ENCODE results near the gene SLC38A10.

The SLC38A10 gene

DNA sequence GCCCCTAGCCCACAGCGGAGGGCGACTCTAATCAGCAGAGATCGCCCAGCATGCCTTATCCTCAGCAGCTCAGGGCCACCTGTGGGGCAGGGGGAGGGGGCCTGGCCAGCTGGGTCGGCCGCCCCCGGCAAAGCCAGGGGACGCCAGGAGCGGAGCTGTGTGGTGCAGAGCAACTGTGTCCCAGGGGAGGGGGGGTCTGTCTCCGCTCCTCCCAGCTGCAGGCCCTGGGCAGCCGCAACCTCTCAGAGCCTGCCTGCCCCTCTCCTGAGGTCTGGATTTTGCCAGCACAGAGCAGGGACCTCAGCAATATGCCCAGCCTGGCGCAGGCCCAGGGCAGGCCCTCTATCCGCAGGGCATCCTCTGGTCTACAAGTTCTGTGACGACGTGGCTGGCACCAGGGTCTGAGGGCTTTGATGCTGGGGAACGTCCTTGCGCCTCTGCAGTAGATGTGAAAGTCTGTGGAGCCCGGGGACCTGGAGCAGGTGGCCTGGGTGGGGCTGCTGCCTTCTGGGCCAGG, 36.5 kb upstream of the SLC38A10 start:
- Histone ChIP-seq H3K4me2 (ENCODE audit: low read length) (no peak overlapping the region), H3K4me1 (peaks cover 18% of the 10 kb centered on the region), H3K4me3 (ENCODE audit: low read depth, low read length) (no peak overlapping the region), H3K36me3 (ENCODE audit: control insufficient read depth, insufficient read depth, low read length) (no peaks in the 10 kb centered on the region), H2AFZ (no peak overlapping the region), H3K9ac (no peak overlapping the region), H3K79me2 (peaks cover 5% of the 10 kb centered on the region), H3K27ac (no peak overlapping the region), H3K27me3 (ENCODE audit: control insufficient read depth, insufficient read depth, low read length) (no peaks in the 10 kb centered on the region), H3K9me3 (ENCODE audit: control insufficient read depth, low read length) (no peaks in the 10 kb centered on the region)
- TF ChIP-seq, protein P1, sequence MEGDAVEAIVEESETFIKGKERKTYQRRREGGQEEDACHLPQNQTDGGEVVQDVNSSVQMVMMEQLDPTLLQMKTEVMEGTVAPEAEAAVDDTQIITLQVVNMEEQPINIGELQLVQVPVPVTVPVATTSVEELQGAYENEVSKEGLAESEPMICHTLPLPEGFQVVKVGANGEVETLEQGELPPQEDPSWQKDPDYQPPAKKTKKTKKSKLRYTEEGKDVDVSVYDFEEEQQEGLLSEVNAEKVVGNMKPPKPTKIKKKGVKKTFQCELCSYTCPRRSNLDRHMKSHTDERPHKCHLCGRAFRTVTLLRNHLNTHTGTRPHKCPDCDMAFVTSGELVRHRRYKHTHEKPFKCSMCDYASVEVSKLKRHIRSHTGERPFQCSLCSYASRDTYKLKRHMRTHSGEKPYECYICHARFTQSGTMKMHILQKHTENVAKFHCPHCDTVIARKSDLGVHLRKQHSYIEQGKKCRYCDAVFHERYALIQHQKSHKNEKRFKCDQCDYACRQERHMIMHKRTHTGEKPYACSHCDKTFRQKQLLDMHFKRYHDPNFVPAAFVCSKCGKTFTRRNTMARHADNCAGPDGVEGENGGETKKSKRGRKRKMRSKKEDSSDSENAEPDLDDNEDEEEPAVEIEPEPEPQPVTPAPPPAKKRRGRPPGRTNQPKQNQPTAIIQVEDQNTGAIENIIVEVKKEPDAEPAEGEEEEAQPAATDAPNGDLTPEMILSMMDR (IDR thresholded peaks at IDR 0.05) = no peak

- no peaks in the 10 kb centered on the region for H3K36me3 ChIP-seq (ENCODE audit: control insufficient read depth, insufficient read depth, low read length)
- H3K79me2 ChIP-seq = peaks cover 5% of the 10 kb centered on the region
- H3K4me1 ChIP-seq = peaks cover 18% of the 10 kb centered on the region
- H2AFZ ChIP-seq = no peak overlapping the region
- H3K4me3 ChIP-seq (ENCODE audit: low read depth, low read length) = no peak overlapping the region
- H3K27ac ChIP-seq = no peak overlapping the region
- H3K9me3 ChIP-seq (ENCODE audit: control insufficient read depth, low read length) = no peaks in the 10 kb centered on the region
- no peaks in the 10 kb centered on the region for H3K27me3 ChIP-seq (ENCODE audit: control insufficient read depth, insufficient read depth, low read length)
- H3K4me2 ChIP-seq (ENCODE audit: low read length) = no peak overlapping the region
- H3K9ac ChIP-seq = no peak overlapping the region
- TF ChIP-seq, protein P1 (IDR thresholded peaks at IDR 0.05) = no peak
Measured at GRCh38 chr17:81330884-81331245, 35.8 kb upstream of the SLC38A10 start.

DNA sequence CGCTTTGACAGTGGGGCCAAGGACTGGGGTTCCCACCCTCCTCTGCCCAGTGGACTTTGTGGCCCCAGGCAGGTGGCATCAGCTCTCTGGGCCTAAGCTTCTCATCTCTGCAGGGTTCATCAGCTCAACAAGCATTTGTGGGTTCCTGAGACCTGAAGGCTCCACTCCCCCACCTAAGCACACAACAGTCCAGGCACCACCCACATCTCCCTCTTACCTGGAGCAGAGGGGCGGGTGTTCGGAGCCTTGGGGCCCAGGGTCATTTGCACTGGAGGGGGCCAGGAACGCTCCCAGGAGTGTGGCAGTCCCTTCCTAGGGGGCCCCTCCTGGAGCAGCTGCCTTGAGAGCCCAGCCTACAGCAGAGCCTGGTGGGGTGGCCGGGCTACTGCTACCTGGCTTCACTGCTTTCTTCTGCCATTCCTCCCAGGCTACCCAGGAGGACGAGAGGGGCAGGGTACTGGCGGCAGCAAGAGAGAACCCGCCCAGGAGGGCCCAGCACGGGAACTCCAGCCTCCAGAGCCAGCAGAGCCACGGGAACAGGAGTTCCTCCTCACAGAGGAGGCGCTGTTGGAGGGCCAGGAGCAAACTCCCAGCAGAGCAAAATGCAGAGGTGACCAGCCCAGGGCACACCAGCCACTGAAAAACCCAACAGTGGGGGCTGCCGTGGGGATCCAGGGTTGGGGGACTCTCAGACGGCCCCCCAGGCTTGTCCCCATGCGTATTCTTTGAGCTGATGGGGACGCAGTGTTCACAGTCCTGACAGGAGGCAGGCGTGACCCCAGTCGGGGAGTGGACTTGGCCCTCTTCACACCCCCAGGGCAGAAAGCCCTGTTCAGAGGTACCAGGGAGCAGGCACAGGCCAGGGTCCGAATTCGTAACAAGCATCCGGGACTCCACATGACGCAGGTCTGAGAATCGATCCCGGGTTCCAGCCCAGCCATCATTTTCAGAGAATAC, 35.1 kb upstream of the SLC38A10 start:
- TF ChIP-seq, protein P1 (IDR thresholded peaks at IDR 0.05) = no peak
- no peak overlapping the region for H3K4me2 ChIP-seq (ENCODE audit: low read length)
- no peaks in the 10 kb centered on the region for H3K9me3 ChIP-seq (ENCODE audit: control insufficient read depth, low read length)
- H2AFZ ChIP-seq = no peak overlapping the region
- no peak overlapping the region for H3K4me3 ChIP-seq (ENCODE audit: low read depth, low read length)
- H3K9ac ChIP-seq = no peak overlapping the region
- H3K79me2 ChIP-seq = peaks cover under 1% of the 10 kb centered on the region
- peaks cover 13% of the 10 kb centered on the region for H3K4me1 ChIP-seq
- H3K36me3 ChIP-seq (ENCODE audit: control insufficient read depth, insufficient read depth, low read length) = no peaks in the 10 kb centered on the region
- no peak overlapping the region for H3K27ac ChIP-seq
- H3K27me3 ChIP-seq (ENCODE audit: control insufficient read depth, insufficient read depth, low read length) = no peaks in the 10 kb centered on the region

- Histone ChIP-seq H3K4me2 (ENCODE audit: low read length) (no peak overlapping the region), H3K79me2 (no peaks in the 10 kb centered on the region), H3K27ac (no peak overlapping the region), H3K36me3 (ENCODE audit: control insufficient read depth, insufficient read depth, low read length) (no peaks in the 10 kb centered on the region), H2AFZ (no peak overlapping the region), H3K27me3 (ENCODE audit: control insufficient read depth, insufficient read depth, low read length) (no peaks in the 10 kb centered on the region), H3K9me3 (ENCODE audit: control insufficient read depth, low read length) (no peaks in the 10 kb centered on the region), H3K4me1 (peaks cover 9% of the 10 kb centered on the region), H3K4me3 (ENCODE audit: low read depth, low read length) (no peak overlapping the region), H3K9ac (no peak overlapping the region)
- TF ChIP-seq, protein P1 (IDR thresholded peaks at IDR 0.05) = no peak
Measured at GRCh38 chr17:81328978-81329926, 34.1 kb upstream of the SLC38A10 start.

Measured in parathyroid adenoma (tissue), 2 donors.